CD4-positive, alpha-beta T cell treated with Interleukin-10 for 1 hour (primary cell): Measurements from ENCODE around the gene STIM1.
A peak's percentile ranks its signal among the peaks of the same experiment; 100 is the strongest.

Experiments used
- DNase-seq: peaks from one replicate; pipeline ENCODE4 v3.0.0-alpha.2; 2020

The STIM1 gene

DNA sequence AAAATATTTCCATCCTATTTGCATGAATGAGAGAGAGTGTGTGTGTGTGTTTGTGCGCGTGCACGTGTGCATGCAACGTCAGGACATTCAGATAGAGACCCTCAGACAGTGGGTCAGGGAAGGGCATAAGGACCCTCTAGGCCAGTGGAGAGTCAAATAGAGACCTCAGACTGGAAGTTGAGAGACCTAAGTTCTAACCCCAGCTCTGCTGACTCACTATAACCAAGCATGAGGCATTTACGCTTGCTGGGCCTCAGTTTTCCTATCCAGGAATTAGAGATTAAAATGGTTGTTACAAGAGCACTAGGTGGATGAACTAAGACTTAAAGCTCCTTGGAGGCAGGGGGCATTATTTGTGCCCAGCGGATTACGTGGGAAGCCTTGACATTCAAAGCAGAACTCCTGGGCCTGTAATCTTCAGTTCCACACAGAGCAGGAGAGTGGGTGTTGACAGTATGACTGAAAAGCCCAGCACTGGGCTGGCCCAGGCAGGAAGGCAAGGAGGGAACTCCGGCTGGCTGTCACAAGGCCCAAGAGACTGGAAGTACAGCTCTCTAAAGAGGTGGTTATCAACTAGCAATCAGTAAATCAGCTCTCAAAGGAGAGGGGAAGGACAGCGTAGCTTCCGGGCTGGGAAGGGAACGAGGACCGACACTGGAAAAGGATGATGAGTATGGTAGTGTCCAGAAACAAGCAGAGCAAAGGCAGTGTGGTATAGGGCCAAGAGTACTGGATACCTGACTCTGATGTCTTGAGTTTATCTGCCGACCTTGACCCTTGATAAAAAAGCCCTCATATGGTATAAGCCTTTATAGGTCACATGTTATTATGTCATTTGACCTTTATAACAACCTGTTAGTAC lies 23.9 kb upstream of the STIM1 start:
- DNase-seq = no peak

DNA sequence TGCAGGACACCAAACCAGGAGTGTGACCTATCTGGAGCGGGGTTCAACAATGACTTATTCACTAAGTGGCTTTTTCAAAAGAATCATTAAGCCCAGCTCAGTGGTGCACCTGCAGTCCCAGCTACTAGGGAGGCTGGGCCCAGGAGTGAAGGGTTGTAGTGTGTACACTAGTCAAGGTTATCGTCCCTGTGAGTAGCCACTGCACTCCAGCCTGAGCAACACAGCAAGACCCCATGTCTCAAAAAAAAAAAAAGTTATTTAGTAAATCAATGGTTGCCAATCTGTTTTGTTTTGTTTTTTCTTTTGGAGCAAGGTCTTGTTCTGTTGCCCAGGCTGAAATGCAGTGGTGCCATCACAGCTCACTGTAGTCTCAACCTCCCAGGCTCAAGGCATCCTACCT lies 22.6 kb upstream of the STIM1 start:
- no peak for DNase-seq

DNA sequence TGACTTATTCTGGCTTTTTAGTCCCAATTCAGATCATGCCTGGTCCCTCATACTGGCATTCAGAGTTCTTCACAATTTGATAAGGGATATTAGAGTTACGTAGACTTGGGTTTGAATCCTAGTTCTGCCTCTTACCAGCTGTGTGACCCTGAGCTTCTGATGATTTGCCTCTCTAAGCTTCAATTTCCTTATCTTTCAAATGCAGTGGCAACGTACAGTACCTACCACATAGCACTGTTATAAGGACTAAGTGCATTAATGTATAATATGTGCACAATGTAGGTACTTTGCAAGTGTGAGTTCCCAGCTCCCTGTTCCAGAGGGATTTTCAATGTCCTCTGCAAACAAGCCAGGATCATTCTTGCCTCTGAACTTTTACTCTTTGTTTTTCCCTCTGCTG lies 22.0 kb upstream of the STIM1 start:
- DNase-seq = no peak

DNA sequence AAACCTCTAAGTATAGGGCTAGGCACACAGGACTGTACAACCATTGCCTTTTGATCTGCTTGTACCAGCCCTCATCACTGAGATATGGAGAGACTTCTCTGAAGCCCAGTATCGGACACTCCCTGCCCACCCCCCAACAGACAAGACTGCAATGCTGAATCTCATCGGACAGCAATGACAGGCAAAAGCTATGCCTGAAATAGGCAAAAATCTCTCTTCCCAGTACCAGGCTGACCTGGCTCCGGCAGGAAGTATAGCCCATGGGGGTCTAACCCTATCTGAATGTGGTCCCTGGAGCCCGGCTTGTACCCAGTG lies 21.2 kb upstream of the STIM1 start:
- no peak for DNase-seq

DNA sequence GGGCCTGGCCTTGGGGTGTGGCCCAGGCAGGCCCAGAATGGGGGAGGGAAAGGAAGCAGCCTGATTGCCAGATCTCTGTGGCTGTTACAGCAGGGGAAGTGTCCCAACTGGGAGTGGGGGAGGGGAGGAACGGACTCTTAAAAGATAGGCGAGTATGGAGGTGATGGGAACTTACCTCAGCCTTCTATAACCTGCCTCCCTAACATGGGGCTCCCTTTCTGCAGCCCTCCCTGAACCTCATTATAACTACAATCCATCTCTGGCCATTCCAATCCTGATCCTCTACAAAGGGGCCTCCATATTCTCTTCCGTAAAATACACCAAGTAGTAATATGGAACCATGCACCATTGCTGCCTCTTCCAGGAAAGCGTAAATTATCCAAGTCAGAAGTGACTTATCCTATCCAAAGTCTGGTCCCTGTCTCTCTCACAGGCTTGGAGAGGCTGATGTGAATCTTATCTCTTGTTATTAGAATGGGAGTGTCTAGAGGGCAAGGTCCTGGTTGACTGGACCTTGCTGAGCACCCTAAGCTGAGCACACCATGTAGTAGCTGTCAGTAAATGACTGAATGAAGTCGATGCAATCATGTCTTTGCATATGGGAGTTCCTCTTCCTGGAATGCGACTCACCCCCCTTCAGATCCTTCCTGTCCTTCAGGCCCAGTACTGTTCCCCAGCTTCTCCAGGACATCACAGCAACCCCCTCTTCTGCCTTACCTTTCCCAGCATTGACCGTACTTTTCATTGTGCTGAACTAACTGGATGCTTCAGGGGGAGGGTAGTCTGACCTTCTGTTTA lies 20.6 kb upstream of the STIM1 start:
- no peak for DNase-seq

DNA sequence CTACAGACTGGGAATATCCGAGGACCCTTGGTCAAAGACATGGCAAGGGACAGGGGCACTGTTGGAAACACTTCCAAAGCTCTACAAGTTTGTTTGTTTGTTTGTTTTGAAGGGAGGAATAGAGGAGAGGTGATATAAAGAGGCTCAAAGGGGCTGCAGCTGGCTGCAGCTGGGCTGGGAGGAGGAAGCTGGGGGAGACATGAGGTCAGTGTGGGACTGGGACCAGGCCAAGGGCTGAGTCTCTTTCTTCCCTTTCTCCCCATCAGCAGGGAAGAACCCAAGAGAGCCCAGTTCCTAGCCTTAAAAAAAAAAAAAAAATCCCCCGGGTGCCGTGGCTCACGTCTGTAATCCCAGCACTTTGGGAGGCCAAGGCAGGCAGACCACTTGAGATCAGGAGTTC lies 19.7 kb upstream of the STIM1 start:
- no peak for DNase-seq

DNA sequence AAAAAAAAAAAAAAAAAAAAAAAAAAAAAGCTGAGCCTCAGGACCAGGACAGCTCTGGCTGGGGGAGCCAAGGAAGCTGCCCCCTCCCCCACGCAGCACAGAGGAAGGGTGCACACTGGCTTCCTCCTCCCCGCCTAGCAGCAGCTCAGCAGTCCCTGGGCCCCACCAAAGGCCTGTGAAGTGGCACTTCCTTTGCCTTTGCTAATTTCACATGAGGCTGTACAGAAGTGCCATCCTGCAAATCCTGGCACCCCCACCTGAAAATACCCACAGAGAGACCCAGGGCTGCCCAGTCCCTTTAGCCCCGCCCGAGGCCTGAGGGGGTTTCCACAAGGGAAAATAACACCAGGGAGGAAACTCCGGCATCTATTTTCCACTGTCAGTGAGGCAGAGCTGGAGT lies 18.6 kb upstream of the STIM1 start:
- DNase-seq = peak; percentile 67

DNA sequence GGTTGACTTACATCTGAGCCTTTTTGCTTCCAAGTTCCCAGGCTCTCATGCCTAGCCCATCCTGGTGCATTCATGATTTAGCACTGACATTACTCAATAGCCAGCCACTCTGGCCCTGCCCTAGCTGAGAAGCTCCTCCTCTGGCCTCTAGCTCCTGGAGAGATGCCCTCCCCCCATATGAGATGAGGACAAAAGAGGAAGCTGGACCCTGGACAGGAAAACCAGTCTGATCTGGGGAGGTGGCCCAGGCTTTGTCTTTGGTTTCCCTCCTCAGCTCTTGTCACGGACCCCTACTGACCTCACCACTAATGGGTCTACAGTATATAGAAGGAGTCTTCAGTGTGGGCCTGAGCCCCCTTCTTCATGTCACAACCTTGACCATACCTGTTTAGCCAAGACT lies 17.7 kb upstream of the STIM1 start:
- DNase-seq = no peak

DNA sequence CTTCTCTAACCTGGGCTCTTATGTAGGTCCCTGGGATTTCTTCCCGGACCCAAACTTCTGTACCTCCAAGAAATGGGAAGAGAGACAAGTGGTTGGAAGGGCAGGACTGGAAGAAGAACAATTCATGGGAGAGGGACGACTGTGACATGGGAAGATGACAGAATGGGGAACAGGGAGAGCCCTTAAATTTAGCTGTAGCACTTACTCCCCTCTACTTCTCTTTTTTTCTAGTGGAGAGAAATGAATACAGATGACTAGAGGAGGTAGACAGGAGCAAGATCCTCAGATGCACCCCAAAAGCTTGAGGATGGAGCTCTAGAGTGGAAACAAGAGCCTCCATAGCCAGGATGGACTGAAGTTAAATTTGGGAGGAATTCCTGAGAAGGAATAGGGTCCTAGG lies 17.0 kb upstream of the STIM1 start:
- no peak for DNase-seq

DNA sequence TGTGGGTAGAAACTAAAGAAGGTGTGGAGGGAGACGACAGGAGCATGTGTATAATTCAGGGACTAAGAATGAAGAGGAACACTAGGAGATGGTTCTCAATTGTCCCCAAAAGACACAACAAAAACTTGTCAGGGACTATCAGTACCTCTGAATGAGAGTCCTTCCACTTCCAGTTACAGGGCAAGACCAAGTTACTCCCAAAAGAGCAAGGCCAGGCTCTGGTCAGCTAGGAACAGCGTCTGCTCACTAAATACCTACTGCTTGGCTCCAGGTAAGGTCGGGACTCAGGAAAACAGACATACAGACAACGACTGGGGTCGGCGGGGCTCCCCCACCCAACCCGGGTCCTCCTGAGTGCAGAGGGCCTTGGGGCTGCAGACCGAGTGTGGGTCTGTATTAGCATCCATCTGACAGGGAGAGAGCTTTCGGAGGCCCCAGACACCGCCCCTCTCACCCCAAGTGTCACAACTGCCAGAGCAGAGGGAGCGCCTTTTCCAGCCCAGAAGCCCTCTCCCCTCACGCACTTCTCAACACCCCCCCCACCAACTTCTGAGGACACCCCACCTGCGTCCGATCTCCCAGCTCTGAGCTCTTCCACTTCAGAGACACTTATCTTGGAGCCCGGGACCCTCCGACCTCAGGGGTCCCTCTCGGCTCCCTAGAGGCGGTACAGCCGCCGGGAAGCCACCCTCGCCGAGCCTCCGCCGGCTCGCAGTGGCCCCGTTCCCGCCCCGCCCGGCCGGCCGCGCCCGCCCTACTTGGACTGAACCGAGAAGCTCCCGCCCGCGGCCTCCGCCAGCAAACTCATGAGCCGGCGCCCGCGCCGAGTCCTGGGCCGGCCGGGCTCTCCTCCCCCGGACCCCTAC lies 15.2 kb upstream of the STIM1 start:
- DNase-seq = no peak

DNA sequence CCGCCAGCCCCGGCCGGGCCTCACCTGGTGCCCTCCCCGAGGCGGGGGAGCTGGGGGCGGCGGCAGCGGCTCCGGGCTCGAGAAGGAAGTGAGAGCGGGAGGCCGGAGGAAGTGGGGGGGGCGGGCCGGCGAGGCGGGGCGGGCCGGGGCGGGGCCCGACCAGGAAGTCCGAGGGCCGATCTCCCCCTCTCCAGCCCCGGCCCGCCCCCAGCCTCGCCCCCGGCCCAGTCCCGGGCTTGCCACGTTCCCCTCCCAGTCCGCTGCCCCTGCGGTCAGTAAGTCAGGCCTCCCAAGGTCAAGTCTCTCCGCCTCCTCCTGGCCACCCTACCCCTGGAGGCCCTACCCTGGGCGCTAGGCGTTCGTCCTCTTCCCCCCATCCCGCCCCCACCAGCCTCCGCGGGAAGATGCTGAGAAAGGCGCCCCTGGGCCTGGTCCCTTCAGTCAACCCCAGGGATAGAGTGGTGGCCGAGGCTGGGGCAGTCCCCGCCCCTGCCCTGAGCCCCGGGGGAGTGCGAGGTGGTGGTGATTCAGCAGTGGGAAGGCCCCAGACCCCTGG lies 14.5 kb upstream of the STIM1 start, which contains the start of gene RHOG:
TSS of gene RHOG (minus strand) at position 90 of the 556 bp plus-strand sequence. CDS start 12,821 bp downstream, outside the sequence.
- no peak for DNase-seq

DNA sequence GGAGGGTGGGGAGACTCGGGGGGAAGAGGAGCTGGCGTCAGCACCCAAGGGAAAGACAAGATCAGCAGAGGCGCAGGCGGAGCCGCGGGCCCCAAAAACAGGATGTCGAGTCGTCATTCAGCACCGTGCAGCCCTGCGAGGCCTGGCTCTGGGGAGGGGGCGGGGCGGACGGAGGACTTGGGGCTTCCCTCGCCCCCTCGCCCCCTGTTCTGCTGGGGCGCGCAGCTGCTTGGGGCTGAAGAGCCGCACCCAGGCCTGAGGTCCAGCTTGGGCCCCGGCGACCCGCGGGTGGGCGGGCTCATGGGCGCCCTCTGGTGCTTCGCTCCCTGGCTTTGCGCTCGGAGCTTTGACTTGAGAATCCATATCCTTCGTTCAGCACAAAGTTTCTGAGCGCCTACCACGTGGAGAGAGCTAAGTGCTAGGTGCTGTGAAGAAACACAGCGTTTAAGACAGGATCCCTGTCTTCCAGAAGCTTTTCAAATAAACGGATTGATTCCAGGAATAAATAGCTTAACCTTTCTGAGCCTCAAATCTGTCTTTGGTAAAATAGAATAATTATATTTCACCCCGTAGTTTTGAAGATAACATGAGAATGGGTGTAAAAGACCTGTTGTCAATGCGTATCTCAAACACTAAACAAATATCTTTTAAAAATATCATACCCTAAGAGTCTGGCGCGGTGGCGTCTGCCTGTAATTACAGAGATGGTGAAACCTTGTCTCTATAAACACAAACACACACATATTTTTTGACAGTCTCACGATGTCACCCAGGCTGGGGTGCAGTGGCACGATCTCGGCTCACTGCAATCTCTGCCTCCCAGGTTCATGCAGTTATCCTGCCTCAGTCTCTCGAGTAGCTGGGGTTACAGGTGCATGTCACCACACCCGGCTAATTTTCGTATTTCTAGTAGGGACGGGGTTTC lies 13.8 kb upstream of the STIM1 start:
- peak; percentile 94 for DNase-seq

DNA sequence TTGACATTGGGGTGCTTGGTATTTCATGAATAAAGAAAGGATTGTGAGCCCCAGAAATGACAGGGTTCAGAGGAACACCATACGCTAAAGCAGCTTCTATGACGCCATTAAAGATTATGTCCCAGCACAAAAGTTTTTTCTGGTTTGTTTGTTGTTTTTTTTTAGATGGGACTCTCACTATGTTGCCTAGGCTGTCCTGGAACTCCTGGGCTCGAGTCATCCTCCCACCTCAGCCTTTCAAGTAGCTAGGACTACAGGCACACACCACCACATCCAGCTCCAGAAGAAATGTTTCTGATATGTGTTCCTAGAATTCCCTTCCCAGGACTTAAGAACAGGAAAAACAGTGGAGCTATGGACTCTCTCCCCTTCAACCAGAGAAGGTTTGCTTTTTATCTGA lies 12.1 kb upstream of the STIM1 start:
- DNase-seq = no peak

DNA sequence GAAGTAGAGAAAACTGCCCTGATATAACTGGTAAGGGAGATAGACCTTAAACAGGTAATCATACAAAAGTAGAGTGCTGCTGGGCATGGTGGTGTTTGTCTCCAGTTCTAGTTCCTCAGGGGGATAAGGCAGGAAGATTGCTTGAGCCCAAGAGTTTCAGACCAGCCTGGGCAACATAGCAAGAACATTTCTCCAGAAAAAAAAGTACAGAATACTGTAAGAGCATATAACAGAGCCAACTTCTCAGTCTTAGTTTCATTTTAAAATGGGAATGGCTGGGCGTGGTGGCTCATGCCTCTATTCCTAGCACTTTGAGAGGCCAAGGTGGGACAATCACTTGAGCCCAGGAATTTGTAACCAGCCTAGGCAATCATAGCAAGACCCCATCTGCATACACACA lies 10.2 kb upstream of the STIM1 start:
- DNase-seq = no peak

DNA sequence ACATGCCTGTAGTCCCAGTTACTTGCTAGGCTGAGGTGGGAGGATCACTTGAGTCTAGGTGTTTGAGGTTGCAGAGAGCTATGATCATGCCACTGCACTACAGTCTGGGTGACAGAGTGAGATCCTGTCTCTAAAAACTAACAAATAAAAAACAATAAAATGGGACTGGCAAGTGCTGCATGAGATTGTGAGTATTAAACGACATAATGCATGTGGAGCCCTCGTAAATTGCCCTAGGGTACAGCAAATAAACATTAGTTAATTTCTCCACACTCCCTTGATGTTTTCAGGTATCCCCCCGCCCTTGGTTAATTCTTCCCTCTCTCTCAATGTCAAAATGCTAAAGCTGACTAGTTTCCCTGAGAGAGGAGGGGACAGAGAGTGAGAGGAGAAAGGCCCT lies 9.8 kb upstream of the STIM1 start:
- DNase-seq = no peak

DNA sequence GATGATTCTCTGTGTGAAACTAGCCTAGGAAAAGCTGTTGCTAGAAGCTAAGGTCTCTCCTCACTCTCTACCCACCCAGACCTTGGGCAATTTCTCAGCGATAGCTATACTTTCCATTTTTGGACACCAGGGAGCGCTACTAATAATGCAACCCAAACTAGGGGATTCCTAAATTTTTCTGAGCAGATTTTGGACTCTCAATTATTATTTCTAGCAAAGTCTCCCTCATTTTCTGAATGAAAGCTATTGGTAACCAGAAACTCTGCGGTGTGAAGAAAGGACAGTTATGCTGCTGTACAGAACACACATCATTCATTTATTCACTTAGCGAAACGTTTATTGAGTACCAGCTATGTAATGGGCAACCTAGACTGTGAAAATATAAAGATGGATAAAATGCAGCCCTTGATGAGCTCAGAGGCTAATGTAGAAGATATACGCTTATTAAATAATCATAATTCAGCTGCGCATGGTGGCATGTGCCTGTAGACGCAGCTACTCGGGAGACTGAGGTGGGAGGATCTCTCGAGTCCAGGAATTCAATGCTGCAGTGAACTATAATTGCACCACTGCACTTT lies 6.1 kb upstream of the STIM1 start:
- peak; percentile 80 for DNase-seq

DNA sequence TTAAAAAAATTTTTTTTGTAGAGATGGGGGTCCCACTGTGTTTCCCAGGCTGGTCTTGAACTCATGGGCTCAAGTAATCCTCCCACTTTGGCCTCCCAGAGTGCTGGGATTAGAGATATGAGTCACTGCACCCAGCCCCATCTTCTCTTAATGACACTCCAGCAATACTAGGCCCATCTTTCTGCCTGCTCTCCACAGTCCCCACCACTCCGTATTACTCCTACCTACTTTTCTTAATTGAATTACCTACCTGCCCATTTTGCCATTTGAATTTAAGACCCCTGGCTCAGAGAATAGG lies 2.0 kb upstream of the STIM1 start:
- no peak for DNase-seq

DNA sequence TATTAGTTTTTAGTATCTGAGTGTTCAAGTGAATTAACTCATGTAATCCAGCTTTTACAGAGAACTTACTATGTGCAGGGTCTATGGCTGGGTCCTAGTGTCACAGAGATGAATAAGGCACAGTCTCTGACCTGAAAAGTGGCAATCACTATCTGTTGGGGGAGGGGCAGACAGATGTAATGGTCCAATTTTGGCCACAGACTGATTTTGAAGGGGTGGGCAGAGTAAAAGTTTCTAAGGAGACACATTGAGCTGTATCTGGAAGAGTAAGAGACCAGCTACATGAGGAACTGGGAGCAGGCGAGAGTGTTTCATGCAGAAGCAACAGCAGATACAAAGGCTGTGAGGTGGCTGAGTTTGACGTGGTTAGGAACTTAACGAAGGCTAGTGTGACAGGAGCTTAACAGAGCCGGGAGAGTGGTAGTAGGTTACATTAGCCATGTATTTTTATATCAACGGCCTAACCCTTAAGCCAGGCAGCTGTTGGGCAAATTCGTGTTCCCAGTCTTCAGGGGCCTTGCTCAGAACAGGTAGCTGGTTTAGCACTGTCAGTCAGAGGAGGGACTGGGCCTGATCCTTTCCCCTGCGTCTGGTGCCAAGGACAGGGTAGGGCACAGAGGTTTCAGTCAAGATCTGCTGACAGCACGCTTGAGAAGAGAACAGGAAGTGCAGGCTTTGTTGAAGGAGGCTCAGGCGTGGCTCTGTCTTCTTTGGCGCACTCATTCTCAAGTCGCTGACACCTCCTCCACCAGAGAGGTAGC lies 1.4 kb upstream of the STIM1 start:
- peak; percentile 80 for DNase-seq

DNA sequence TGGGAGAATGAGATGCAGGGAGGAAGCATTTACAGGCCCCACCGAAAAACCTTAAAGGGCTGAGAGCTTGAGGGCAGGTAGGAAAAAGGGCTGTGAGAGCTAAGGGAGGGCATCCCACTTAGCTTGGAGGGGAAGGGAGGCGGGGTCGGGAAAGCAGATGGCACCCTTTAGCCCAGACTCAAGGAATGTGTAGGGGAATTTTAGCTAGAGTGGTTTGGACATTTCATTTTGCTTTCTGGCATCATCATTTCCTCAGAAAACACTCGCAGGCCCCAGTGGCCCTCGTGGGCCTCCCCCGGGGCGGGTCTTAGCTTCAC lies 846 bp upstream of the STIM1 start:
- DNase-seq = no peak

DNA sequence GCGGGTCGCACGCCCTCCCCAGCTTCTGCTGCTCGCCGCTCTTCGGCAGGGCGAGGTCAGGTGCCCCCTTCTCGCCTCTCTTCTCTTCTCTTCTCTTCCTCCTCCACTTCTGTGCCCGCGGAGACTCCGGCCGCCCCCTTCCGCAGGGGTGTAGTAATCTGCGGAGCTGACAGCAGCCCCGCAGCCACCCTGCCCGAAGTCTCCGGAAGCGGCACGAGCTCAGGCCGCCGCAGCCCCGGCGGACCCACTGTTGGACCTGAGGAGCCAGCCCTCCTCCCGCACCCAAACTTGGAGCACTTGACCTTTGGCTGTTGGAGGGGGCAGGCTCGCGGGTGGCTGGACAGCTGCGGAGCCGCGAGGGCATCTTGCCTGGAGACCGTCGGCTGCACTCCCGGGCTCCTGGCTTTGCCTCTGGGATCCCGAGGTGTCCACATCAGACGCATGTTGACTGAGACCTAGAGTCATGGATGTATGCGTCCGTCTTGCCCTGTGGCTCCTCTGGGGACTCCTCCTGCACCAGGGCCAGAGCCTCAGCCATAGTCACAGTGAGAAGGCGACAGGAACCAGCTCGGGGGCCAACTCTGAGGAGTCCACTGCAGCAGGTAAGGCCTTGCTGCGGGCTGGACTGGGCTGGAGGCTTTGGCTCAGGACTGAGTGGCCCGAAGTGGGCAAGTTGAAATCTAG lies 486 bp downstream of the STIM1 start:
- peak; percentile 45 for DNase-seq
